Measurements from ENCODE around the gene MTCL1.

- TF ChIP-seq CTCF (conservative IDR thresholded peaks at IDR 0.05 in 1 of 2, IDR thresholded peaks at IDR 0.05 in 1 of 2; ENCODE audit: low read depth in 1 of 2, low read length in 2 of 2) (no peak), EZH2 (IDR thresholded peaks at IDR 0.05; ENCODE audit: low read length, missing control alignments) (no peak)
These were observed 37.5 kb upstream of the MTCL1 start for GRCh38 chr18:8667846-8668245.
